ENCODE results near the gene SCRN1.

Gene SCRN1

GRCh38 chr7:30022991-30023390, 33.4 kb upstream of the SCRN1 start:
- H3K4me3 ChIP-seq (ENCODE audit: low read depth, low read length): no peak overlapping the region
- no peak for TF ChIP-seq CTCF (IDR thresholded peaks at IDR 0.05; ENCODE audit: low read depth, low read length, missing control alignments)
- no peak for DNase-seq (ENCODE audit: low read depth)

GRCh38 chr7:30020535-30020934, 30.9 kb upstream of the SCRN1 start:
- no peak overlapping the region for H3K4me3 ChIP-seq (ENCODE audit: low read depth, low read length)
- no peak for TF ChIP-seq CTCF (IDR thresholded peaks at IDR 0.05; ENCODE audit: low read depth, low read length, missing control alignments)
- DNase-seq (ENCODE audit: low read depth): no peak

GRCh38 chr7:30019960-30020359, 30.4 kb upstream of the SCRN1 start:
- DNase-seq (ENCODE audit: low read depth): no peak
- no peak overlapping the region for H3K4me3 ChIP-seq (ENCODE audit: low read depth, low read length)
- no peak for TF ChIP-seq CTCF (IDR thresholded peaks at IDR 0.05; ENCODE audit: low read depth, low read length, missing control alignments)

GRCh38 chr7:30019387-30019786, 29.8 kb upstream of the SCRN1 start:
- no peak for DNase-seq (ENCODE audit: low read depth)
- no peak for TF ChIP-seq CTCF (IDR thresholded peaks at IDR 0.05; ENCODE audit: low read depth, low read length, missing control alignments)
- H3K4me3 ChIP-seq (ENCODE audit: low read depth, low read length): no peak overlapping the region

- H3K4me3 ChIP-seq (ENCODE audit: low read depth, low read length): no peak overlapping the region
- DNase-seq (ENCODE audit: low read depth): no peak
- TF ChIP-seq CTCF (IDR thresholded peaks at IDR 0.05; ENCODE audit: low read depth, low read length, missing control alignments): no peak
Observed at GRCh38 chr7:30018451-30018850, 28.9 kb upstream of the SCRN1 start.

- no peak for DNase-seq (ENCODE audit: low read depth)
- no peak overlapping the region for H3K4me3 ChIP-seq (ENCODE audit: low read depth, low read length)
- TF ChIP-seq CTCF (IDR thresholded peaks at IDR 0.05; ENCODE audit: low read depth, low read length, missing control alignments): no peak
Observed at GRCh38 chr7:30012757-30013156, 23.2 kb upstream of the SCRN1 start.

- no peak for DNase-seq (ENCODE audit: low read depth)
- TF ChIP-seq CTCF (IDR thresholded peaks at IDR 0.05; ENCODE audit: low read depth, low read length, missing control alignments): no peak
- H3K4me3 ChIP-seq (ENCODE audit: low read depth, low read length): no peak overlapping the region
Observed at GRCh38 chr7:30010021-30010420, 20.4 kb upstream of the SCRN1 start.

Measured in GM12864 (cell line).